DOHH2 (cell line): Measurements from ENCODE around the gene CR1.

Experiments used
- CTCF ChIP-seq: fragments of 200-600 bp; sonication (generic); IDR thresholded peaks from one replicate; pipeline ENCODE4 v1.5.1; 2014; ENCODE audit warnings: antibody characterized with exemption, mild to moderate bottlenecking, low read depth, low read length; ENCODE audit not compliant: poor library complexity, severe bottlenecking
- EZH2phosphoT487 ChIP-seq: fragments of 200-600 bp; sonication (generic); IDR thresholded peaks from 2 replicates; pipeline ENCODE4 v1.6.1; 2017; ENCODE audit warnings: borderline replicate concordance, mild to moderate bottlenecking, antibody characterized with exemption, low read length, moderate library complexity, mixed read lengths

GRCh38 chr1:207670997-207671396 is 175.0 kb downstream of the CR1 start:
- TF ChIP-seq CTCF (no peak), EZH2phosphoT487 (no peak)
